NCI-H345 treated with DMSO at 0.1 percent for 48 hours (cell line): ENCODE measurements around the gene DCP1A.
"Not testable (repeated sequence)": the region's sequence is repeated elsewhere in the genome, so short reads cannot be mapped to it uniquely, and the experiment has no call there.

Experiments
- DNase-seq: peaks from one replicate; lab custom pipeline; 2025; ENCODE audit not compliant: unreplicated experiment; lab: John Stamatoyannopoulos, UW

Gene DCP1A

DNA sequence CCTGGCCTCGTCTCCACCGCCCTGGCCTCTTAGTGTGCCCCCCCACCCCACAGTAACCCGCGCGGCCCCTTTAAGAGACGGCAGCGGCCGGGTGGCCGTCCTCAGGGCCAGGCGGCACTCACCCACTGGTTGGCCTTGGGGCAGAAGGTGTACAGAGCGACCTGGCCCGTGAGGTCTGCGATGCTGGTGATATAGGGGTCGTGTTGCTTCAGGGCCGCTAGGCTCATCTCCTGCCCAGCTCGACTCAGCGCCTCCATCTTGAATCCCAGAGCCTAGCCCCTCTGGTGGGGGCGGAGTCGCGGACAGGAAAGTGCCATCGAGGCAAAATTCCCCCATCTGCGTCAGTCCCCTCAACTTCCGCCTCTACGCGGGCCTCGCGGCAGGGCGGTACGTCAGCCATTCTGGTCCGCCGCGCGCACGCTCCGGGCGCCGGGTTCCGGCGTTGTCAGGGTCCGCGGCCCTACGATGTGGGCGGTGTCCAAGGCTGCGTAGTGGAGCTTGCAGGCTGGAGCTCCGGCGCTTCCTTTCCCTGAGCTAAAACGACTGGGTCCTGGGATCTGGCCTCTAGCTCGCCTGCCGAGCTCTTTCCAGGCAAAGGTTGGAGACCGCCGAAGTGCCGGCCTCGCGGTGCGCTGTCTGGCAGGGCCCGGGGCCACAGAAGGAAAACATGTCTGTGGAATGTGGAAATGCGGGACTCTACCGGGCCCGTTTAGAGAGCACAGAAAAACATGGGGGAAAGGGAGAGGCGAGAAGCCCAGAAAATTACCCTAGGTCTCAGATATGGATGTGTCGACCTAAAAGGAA, at the start of gene DCP1A:
Gene DCP1A (minus strand): TSS at position 283 of the 804 bp plus-strand sequence. CDS start 26 bp downstream, at position 257.
- peak; percentile 79 for DNase-seq

DNA sequence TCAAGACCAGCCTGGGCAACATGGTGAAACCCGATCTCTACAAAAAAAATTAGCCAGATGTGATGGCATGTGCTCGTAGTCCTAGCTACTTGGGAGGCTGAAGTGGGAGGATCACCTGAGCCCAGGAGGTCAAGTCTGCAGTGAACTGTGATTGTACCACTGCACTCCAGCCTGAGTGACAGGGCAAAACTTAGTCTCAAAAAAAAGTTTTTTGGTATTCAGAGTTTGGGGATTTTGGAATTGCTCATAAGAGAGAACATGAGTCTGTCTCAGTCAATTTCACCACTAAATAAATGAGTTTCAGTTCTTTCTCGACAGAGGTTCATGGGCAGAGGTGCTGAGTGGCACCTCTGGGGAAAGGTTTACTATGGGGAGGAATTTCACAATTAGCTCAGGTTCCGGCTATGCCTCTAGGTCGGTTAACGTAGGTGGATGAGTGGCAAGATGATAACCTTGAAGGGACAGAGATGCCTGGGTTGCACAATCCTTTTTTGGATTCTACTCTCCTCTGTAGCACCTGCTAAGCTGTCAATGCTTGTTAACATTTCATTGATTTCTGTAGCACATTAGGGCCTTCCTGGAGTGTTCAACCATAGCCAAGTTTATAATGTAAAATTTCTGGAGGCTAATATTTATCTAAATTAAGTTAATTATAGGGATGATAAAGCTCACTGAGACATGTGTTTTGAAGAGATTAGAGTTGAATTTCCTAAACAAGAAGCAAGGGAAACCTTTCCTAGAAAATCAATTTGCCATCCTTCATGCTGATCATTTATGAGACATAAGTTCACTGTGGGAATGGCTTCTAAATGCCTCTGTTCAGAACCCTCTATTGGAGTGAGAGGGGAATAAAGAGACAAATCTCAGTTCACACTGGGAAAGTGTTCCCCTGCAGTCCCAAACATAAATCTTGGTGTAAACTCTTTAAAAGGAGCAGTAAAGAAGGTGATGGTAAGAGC, 37.4 kb upstream of the DCP1A start:
- no peak for DNase-seq

DNA sequence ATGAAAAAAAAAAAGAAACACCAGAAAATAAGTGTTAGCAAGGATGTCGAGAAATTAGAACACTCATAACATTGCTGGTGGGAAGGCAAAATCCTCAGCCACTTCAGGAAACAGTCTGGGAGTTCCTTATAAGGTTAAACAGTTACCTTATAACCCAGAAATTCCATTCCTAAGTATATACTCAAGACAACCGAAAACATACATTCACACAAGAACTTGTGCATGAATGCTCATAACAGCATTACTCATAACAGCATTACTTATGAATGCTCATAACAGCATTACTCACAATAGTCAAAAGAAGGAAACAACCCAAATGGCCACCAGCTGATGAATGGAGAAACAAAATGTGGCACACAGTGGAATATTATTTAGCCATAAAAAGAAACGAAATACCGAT, 34.8 kb upstream of the DCP1A start:
- no peak for DNase-seq

DNA sequence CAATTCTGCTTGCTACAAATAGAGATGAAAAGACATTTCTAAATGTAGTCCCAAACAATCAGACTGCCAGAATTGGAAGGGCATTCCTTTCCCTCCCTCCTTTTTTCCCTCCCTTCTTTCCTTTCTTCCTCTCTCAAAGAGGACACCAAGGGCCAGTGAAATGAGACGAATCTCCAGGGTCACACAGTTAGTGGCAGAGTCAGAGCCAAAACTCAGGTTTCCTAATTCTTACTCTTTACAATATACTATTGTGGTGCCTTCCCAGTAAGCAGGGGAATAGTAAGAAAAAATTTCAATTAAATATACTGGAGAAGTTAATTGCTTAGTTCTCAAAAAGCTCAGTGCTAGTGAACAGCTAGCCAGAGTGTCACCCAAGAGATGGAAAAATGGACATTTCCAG, 33.0 kb upstream of the DCP1A start:
- DNase-seq, result no peak

DNA sequence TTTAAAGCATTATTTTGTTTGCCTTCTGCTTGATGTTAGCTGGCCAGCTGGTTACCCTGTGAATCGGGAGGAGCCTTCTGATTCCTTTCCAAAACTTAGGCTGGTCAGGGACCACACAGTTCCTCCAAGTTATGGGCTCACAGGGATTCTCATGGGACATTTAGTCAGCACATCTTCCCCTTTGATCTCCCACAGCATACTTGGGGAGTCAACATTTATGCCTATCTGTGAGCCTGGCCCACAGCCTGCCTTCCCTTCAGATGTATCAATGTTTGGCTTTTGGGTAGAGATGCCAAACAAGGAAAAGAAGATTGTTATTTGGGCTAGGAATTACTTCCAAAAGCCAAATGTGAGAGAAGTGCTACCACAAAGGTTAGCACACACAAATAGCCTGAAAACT, 32.6 kb upstream of the DCP1A start:
- DNase-seq, result no peak

DNA sequence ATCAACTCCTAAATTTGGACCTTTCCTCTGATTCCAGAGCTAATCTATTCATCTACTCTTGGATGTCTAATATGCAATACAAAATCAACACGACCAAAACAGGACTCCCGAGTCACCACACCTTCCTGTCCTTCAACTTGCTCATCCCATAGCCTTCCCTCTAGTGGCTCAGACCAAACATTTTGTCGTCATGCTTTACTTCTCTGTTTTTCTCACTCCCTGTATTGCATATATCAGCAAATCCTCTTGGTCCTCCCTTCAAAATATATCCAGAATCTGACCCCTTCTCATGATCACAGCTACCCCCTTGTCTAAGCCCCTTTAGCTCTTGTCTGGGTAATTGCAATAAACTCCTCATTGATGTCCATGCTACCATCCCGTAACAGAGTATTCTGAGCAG, 30.5 kb upstream of the DCP1A start:
- no peak for DNase-seq

DNA sequence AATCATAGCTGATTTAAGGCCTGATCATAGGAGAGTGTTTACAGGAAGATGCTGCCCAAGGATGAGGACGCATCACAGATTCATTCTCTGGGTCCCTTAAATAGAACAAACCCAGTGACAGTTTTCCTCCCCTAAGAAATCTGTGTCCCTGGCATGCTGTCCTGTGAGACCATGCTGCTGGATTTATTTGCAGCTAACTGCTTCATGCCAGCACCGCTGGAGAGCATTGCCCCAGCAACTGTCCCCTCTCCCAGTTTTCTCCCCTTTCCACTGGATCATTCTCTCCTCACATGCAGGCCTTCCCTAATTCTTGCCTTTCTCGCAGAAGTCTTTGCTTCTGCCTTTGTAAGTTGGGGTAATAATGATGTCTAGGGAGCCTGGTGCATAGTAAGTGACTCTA, 29.3 kb upstream of the DCP1A start:
- no peak for DNase-seq

DNA sequence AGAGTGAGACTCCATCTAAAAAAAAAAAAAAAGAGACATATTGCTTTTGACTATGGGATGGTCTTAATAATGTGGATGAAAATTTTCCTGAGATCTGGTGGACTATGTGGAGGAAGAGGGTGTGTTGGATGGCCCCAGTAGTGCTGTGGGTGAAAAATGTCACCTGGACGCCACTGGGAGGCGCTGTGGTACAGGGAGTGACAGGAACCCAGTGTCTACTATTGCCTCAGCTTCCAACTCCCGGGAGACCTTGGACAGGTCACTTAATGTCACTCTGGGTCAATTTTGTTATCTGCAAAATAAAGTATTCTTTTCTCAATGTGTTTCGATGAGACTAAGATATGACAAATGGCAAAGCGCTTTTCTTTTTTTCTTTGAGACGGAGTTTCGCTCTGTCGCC, 27.7 kb upstream of the DCP1A start:
- DNase-seq, result no peak

DNA sequence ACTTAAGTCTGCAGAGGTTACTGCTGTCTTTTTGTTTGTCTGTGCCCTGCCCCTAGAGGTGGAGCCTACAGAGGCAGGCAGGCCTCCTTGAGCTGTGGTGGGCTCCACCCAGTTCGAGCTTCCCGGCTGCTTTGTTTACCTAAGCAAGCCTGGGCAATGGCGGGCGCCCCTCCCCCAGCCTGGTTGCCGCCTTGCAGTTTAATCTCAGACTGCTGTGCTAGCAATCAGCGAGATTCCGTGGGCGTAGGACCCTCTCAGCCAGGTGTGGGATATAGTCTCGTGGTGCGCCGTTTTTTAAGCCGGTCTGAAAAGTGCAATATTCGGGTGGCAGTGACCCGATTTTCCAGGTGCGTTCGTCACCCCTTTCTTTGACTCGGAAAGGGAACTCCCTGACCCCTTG, 23.4 kb upstream of the DCP1A start:
- not testable (repeated sequence) for DNase-seq

DNA sequence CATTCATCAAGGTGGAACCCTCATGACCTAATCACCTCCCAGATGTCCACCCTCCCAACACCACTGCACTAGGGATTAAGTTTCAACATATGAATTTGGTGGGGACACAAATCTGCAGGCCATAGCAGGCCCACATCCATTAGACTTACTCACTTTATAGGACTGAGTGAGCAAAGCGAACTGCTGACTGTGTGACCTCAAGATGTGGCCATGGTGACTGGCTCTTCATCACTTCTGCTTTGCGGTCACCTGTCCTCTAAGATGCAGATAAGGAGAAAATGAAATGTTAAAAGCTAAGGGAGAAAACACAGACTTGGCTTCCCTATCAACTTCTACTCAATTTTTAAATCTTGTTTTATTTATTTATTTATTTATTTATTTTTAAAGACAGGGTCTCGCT, 14.5 kb upstream of the DCP1A start:
- DNase-seq, result no peak

DNA sequence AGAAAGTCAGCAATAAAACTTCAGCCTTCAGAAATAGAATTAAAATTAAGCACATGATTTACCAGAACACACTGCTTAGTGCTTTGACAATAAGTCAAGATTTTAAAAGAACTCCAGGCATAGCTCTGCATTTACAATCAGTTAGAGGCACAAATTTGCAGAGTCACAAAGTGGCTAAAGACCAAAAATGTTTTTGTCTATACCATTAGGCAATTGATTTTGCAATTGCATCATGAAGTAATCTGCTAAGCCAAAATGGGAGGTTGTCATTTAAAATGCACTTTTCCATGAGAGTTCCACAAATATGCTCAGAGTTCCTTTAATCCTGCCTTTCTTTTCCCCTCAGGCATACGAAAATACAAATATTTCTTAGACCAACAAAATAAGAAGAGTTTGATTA, 10.1 kb upstream of the DCP1A start:
- DNase-seq, result no peak

DNA sequence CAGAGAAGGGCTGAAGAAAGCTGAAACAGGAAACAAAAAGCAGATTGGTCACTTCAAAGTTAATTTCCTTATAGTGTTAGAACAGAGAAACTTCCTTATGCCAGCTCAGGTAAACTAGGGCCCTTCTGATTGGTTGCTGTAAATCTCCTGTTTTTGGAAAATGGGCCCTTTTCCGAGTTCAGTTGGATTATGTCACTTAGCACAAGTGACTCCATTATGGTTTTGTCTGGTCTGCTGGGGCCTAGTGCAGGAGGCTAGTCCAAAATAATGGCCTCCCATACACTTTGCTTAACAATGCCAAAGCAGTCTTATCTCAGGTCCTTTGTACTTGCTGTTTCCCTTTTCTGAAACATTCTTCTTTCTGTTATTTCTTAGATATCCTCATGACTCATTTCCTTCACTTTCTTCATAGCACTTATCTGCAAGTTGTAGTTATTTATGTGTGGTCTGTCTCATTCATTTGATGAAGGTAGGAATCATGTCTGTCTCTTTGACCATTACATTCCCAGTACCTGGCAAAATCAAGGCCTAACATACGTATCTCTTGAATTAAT, 7.7 kb upstream of the DCP1A start:
- no peak for DNase-seq

DNA sequence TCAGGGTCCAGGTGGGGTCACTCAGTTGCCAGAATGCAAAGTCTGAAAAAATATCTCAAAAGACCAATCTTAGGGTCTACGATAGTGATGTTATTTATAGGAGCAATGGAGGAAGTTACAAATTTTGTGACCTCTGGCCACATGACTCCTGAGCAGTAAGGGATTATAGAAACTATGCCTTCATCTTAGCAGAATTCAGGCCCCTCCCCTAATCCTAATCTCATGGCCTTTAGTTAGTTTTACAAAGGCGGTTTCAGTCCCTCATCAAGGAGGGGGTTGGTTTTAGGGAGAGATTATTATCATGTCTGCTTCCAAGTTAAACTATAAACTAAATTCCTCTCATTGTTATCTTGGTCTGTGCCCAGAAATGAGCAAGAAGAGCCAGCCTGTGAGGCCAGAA, 5.9 kb upstream of the DCP1A start:
- no peak for DNase-seq

DNA sequence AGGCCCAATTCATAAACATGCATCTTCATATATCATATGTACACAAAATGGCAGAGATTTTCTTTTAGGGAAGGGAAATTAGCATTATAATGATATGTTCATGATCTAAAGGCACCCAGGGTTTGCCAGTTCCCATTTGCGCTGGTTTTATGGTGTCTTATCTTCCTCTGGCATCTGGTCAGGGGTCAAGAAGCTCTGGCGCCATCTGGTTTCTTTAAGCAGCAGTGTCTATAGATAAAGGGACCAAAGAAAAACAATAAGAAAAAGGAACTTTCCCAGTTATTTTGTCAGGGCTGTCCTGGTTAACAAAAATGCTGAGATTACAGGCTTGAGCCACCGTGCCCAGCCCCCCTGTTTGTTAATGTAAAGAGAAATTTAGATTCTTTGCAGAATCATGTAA, 3.3 kb upstream of the DCP1A start:
- no peak for DNase-seq

DNA sequence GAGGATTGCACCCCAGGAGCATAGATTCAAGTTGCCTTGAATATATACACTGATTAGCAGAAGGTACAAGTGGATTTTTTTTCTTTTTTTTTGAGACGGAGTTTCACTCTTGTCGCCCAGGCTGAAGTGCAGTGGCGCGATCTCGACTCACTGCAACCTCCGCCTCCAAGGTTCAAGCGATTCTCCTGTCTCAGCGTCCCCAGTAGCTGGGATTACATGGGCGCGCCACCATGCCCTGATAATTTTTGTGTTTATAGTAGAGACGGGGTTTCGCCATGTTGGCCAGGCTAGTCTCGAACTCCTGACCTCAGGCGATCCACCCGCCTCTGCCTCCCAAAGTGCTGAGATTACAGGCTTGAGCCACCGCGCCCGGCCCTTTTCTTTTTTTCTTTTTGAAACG, 775 bp upstream of the DCP1A start:
- not testable (repeated sequence) for DNase-seq

DNA sequence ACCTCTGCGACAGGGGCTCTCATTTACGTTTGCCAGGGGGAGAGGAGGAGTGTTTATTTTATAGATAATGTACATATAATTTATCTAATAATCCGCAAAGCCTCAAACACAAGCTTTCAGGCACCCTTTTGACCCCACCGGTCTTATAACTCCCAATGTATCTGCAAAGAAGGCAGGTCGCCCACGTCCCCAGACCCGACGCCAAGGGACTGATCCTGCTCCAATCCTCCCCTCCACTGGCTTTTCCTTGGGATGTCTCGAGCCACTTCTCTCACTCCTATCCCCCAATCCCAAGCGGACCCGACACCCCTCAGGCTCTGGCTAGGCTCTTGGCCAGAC, 452 bp downstream of the DCP1A start:
- DNase-seq, result no peak

DNA sequence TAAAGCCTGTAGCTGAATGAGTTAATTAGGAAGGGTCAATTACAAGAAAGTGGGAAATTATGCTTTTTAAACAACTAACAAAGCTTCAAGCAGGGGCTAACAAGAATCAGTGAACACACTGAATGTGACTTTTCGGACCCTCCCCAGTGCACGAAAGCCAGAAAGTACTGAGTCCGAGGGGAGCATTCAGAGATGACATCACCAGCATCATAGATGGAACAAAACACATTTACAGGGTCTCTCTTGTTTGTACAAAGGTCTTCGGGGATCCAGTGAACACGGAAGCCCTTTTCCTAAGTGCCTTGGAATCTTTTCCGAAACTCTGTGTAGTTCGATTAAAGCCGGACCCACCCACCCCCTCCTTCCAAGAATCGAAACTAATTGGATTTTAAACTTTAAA, 829 bp downstream of the DCP1A start:
- DNase-seq, result no peak

DNA sequence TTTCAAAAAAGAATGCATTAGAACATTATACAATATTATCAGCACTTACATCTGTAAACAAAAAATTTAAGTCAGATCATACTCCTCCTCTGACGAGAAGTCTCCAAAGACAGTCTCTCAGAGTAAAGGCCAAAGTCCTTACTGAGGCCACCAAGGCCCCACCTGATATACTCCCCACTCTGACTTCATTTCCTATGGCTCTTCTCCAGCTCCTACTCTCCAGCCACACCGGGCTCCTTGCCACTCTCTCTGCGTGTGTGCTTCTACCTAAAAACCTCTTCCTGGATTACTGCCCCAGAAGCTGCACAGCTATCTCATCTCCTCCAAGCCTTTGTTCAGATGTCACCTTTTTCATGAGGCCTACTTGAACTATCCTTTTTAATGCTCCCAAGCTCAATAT, 5.0 kb downstream of the DCP1A start:
- DNase-seq, result no peak

DNA sequence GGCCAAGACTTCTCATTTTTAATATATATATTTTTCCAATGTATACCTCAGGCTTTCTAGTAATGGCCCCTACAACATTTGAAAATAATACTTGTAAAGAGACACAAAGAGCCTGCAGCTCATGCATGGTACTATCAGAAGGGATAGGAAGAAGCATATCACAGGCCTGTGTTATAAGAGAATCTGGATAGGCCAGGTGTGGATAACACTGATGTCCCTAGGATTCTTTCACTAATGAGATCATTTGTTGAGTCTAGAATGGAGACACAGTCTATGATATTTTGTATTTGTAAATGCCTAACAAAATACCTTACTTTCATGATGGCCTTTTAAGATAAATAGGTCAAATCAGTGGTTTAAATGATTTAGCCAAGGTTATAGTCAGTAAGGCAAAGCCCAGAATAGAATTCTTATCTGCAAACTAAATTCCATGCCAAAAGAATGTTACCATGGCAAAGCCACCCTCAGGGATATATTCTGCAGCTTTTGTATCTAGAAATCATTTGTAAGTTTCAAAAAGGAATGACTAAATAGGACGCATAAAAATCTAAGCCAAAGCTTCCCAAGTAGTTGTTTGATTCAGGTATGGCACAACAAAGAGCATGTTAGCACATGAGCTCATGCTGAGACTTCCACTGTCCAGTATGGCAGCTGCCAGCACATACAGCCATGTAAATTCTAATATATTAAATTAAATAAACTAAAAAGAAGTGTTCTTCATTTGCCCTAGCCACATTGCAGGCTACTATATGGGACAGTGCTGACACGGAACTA, 10.0 kb downstream of the DCP1A start:
- no peak for DNase-seq

DNA sequence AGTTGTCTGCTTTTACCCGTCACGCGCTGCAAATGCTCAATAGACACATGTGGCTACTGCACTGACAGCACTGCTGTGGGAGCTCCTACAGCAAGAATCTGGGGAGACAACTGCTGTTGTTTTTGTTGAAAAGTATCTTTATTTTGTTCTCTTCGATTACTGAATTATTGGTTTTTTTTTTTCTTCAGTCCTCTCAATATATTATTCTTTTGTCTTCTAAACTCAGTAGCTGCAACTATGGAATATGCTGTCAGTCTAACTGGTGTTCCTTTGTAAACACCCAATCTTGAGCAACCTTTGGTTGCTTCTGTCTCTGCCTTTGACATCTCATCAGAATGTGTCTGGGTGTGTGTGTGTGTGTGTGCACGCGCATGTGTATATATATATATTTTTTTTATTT, 12.6 kb downstream of the DCP1A start:
- no peak for DNase-seq

DNA sequence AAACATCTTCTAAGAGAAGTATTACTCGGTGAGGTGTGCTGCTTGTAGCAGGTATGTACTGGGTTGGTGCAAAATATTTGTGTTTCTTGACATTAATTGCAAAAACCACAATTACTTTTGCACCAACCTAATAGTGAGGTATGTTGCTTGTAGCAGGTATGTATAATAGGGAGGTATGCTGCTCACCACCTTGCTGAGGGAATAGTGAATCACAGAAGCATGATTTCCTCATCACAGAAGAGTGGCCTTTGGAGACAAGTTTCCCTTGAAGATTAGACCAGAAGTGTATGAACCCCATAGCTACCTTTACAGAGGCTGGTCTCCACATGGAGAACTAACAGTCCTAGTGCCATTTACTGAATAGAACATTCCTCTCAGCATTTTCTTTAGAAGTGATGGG, 15.5 kb downstream of the DCP1A start:
- DNase-seq, result no peak
